Liver (tissue), 3 donors: Measurements from ENCODE around the gene ELK4.

ENCODE experiments used
- ATF3 ChIP-seq: IDR thresholded peaks from 2 replicates; pipeline ENCODE4 v1.6.1; 2016; ENCODE audit warnings: antibody characterized with exemption
- CTCF ChIP-seq: fragments of 150-350 bp; IDR thresholded peaks from 2 replicates; pipeline ENCODE4 v1.5.1; 2017; ENCODE audit warnings: improper control_type of control experiment, low read depth, low read length; ENCODE audit not compliant: missing input control
- EGR1 ChIP-seq, 2 donors: IDR thresholded peaks; 2 replicates each; pipeline ENCODE4 v1.6.1; 2016 to 2018; ENCODE audit warnings: antibody characterized with exemption in 2 of 2, low read depth in 2 of 2
- FOXA2 ChIP-seq: IDR thresholded peaks from 2 replicates; pipeline ENCODE4 v1.6.1; 2016; ENCODE audit warnings: antibody characterized with exemption
- GABPA ChIP-seq, 2 donors: IDR thresholded peaks in 1 of 2; conservative IDR thresholded peaks in 1 of 2; 2 replicates each; pipeline ENCODE4 v1.6.1; 2016; ENCODE audit warnings: antibody characterized with exemption in 2 of 2, mild to moderate bottlenecking in 1 of 2, moderate library complexity in 1 of 2
- MAX ChIP-seq: IDR thresholded peaks from 2 replicates; pipeline ENCODE4 v1.6.1; 2016; ENCODE audit warnings: antibody characterized with exemption
- RAD21 ChIP-seq, 2 donors: IDR thresholded peaks; 2 replicates each; pipeline ENCODE4 v1.6.1; 2016; ENCODE audit warnings: antibody characterized with exemption in 2 of 2, mild to moderate bottlenecking in 2 of 2
- REST ChIP-seq: IDR thresholded peaks from 2 replicates; pipeline ENCODE4 v1.6.1; 2016; ENCODE audit warnings: antibody characterized with exemption, mild to moderate bottlenecking
- YY1 ChIP-seq: IDR thresholded peaks from 2 replicates; pipeline ENCODE4 v1.6.1; 2016; ENCODE audit warnings: antibody characterized with exemption, mild to moderate bottlenecking
- ZBTB33 ChIP-seq: IDR thresholded peaks from 2 replicates; pipeline ENCODE4 v1.6.1; 2016; ENCODE audit warnings: antibody characterized with exemption
- donor health status: healthy.
- donor health status: healthy.

- TF ChIP-seq EGR1 (IDR thresholded peaks at IDR 0.05; ENCODE audit: low read depth in 2 of 2) (no peak), RAD21 (IDR thresholded peaks at IDR 0.05) (no peak), CTCF (no peak), REST (no peak), YY1 (no peak), MAX (no peak), FOXA2 (no peak), GABPA (IDR thresholded peaks at IDR 0.05 in 1 of 2, conservative IDR thresholded peaks at IDR 0.05 in 1 of 2) (no peak), ATF3 (no peak), ZBTB33 (no peak)
Measured at GRCh38 chr1:205670150-205670446, 38.3 kb upstream of the ELK4 start.
